Muscle of arm (tissue), 14 donors: Measurements from ENCODE around the gene RMDN3. TPM values are rescaled to one million over a fixed set of nuclear protein-coding genes. Genes with fewer than 3 reads are reported as not detected.

ENCODE experiments used
- DNase-seq: peaks from one replicate; pipeline ENCODE4 v3.0.0-alpha.2; 2013
- long read RNA-seq, 11 donors: transcript quantifications; one replicate each; lab custom pipeline, GENCODE V29; 2026
- polyA plus RNA-seq, 12 donors: library from polyadenylated mRNA; unstranded; fragments of 120-200 nt; gene quantifications; one replicate each; pipeline ENCODE4 v1.2.1, GENCODE V29; 2013; ENCODE audit not compliant: insufficient read length in 12 of 12

RMDN3 gene, protein sequence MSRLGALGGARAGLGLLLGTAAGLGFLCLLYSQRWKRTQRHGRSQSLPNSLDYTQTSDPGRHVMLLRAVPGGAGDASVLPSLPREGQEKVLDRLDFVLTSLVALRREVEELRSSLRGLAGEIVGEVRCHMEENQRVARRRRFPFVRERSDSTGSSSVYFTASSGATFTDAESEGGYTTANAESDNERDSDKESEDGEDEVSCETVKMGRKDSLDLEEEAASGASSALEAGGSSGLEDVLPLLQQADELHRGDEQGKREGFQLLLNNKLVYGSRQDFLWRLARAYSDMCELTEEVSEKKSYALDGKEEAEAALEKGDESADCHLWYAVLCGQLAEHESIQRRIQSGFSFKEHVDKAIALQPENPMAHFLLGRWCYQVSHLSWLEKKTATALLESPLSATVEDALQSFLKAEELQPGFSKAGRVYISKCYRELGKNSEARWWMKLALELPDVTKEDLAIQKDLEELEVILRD
- 10 to 100 TPM in 11 of 12 donors, not detected in 1; 17.9 to 60.1 (median 21.2) TPM for polyA plus RNA-seq
- long read RNA-seq, donor 1, transcript RMDN3-202 (13 exons, 2,251 nt): major isoform, 6 of 7 reads
- long read RNA-seq, donor 1, partial matches to known transcripts: 0 of 7 reads
- long read RNA-seq, donor 1, other reads (novel, unspliced or antisense): 0 of 7 reads
- long read RNA-seq, donor 2, transcript RMDN3-202 (13 exons, 2,251 nt): major isoform, 5 of 17 reads
- long read RNA-seq, donor 2, partial matches to known transcripts: 12 of 17 reads
- long read RNA-seq, donor 2, other reads (novel, unspliced or antisense): 0 of 17 reads
- long read RNA-seq, donor 3, transcript RMDN3-202 (13 exons, 2,251 nt): major isoform, 6 of 7 reads
- long read RNA-seq, donor 3, partial matches to known transcripts: 0 of 7 reads
- long read RNA-seq, donor 3, other reads (novel, unspliced or antisense): 0 of 7 reads
- long read RNA-seq, donor 4, partial matches to known transcripts: 0 of 3 reads
- long read RNA-seq, donor 4, other reads (novel, unspliced or antisense): 0 of 3 reads
- long read RNA-seq, donor 5, transcript RMDN3-202 (13 exons, 2,251 nt): major isoform, 6 of 9 reads
- long read RNA-seq, donor 5, partial matches to known transcripts: 0 of 9 reads
- long read RNA-seq, donor 5, other reads (novel, unspliced or antisense): 0 of 9 reads
- long read RNA-seq, donor 6, partial matches to known transcripts: 0 of 1 reads
- long read RNA-seq, donor 6, other reads (novel, unspliced or antisense): 0 of 1 reads
- long read RNA-seq, donor 7, partial matches to known transcripts: 0 of 1 reads
- long read RNA-seq, donor 7, other reads (novel, unspliced or antisense): 0 of 1 reads
- long read RNA-seq, donor 8, partial matches to known transcripts: 0 of 3 reads
- long read RNA-seq, donor 8, other reads (novel, unspliced or antisense): 0 of 3 reads
- long read RNA-seq, donor 9, partial matches to known transcripts: 0 of 3 reads
- long read RNA-seq, donor 9, other reads (novel, unspliced or antisense): 0 of 3 reads
- long read RNA-seq, donor 10, partial matches to known transcripts: 0 of 6 reads
- long read RNA-seq, donor 10, other reads (novel, unspliced or antisense): 0 of 6 reads
- long read RNA-seq, donor 11, partial matches to known transcripts: 0 of 4 reads
- long read RNA-seq, donor 11, other reads (novel, unspliced or antisense): 0 of 4 reads

DNA sequence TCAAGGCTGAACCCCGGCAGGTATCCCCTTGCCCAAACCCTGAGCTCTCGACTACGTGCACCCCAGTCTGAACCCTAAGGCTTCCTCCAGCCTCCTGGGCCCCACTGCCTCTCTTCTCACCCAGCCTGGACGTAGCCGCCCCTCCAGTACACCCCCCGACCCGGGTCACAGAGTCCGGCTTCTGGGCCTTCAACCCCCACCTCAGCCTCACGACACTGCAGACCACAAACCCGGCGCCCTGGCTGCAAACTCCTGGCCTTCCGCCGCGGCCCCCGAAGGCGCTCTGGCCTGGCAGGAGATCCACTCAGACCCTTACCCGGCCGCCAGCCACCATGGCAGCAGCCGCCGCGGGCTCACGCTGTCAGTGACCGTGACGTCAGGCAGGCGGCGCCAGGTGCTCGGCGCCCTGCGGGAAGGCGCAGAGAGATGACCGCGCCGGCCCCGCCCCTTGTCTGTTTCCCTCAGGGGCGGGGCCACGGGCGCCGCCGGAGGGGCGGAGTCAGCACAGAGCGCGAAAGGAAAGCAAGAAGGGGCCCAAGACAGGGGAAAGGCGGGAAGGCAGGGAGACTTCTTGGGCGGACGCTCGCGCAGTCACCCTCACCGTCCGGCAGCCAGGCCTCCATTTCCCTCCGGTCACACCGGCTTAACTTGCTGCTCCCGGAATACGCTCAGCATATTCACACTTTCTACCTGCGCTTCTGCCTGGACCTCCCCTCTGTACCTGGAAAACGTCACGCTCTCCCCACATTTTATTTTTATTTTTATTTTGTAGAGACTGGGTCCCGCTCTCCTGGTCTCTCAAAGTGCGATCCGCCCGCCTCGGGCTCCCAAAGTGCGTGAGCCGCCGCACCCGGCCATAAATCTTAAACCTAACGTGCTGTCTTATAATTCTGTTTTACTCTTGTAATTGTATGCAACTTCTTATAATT is at the start of gene RMDN3:
Gene RMDN3, minus strand, starts transcription at position 372 of the 929 bp plus-strand sequence. CDS start 471 bp downstream, outside the sequence.
- peak; percentile 98 for DNase-seq

DNA sequence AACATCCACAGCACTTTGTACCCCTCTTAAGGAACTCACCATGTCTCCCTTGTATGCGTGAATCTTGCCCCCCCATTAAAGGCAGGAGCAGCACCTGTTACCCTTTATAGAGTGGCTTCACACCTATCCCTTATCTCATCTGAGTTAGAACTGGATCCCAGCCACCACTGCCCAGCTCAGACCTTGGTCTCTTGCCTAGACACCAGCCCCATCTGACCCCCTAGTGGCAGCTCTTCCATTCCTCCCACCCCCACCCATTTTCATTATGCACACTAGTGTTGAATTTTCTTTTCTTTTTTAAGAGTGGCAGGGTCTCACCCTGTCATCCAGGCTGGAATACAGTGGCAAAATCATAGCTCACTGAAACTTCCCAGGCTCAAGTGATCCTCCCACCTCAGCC is 48.6 kb upstream of the RMDN3 start:
- no peak for DNase-seq

DNA sequence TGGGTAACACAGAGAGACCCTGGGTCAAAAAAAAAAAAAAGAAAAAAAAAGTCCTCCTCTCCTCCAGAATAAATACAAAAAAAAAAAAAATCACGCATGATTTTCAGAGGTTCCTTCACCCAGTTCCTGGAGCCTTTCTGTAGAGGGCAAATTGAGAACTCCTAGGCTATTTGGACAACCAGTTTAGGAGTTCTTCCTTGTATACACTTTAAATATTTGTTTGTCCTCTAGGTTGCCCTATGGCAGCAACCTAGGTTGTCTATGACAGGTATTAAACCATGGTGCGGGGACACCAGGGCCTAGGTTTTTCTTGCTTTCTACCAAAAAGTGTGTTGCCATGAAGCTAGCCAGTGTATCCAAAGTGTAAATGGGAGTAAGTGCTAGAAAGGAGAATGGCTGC is 48.0 kb upstream of the RMDN3 start:
- no peak for DNase-seq

DNA sequence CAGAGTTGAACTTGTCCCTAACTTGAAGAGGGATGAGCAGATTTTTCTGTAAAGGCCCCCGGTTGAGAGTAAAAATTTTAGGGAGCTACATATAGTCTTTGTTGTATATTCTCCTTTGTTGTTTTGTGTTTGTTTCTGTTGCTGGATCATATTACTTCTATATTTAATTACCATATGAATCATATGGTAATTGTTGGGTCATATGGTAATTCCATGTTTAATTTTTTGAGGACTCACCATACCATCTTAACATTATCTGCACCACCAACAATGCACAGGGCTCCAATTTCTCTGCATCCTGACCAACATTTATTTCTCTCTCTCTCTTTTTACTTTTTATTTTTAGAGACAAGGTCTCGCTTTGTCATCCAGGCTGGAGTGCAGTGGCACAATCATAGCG is 44.5 kb upstream of the RMDN3 start:
- DNase-seq: no peak

DNA sequence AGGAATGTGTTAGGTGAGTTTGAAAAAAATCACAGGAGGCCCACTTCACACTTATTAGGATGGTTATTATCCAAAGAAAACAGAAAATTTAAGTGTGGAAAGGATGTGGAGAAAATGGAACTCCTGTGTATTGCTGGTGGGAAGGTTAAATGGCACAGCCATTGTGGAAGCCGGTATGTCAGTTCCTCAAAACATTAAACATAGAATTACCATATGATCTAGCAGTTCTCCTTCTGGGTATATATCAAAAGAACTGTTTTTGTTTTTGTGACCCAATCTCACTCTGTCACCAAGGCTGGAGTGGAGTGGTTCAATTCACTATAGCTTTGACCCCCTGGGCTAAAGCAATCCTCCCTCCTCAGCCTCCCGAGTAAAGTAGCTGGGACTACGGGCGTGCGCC is 41.5 kb upstream of the RMDN3 start:
- no peak for DNase-seq

DNA sequence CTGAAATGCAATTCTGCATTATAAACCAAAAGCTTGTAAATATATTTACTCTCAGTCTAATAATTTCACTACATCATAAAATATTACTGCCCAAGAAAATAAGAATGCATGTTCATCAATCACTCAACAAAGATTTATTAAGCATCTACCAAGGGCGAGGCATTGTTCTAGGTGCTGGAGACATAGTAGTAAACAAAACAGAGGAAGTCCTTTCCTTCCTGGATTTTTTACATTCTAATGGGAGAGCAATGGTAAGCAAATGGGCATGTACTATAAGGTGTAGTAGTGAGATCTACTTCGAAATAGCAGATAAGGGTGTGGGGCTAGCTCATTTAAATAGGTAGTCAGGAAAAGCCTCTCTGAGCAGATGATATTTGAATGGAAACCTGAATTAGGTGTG is 41.0 kb upstream of the RMDN3 start:
- DNase-seq: no peak

DNA sequence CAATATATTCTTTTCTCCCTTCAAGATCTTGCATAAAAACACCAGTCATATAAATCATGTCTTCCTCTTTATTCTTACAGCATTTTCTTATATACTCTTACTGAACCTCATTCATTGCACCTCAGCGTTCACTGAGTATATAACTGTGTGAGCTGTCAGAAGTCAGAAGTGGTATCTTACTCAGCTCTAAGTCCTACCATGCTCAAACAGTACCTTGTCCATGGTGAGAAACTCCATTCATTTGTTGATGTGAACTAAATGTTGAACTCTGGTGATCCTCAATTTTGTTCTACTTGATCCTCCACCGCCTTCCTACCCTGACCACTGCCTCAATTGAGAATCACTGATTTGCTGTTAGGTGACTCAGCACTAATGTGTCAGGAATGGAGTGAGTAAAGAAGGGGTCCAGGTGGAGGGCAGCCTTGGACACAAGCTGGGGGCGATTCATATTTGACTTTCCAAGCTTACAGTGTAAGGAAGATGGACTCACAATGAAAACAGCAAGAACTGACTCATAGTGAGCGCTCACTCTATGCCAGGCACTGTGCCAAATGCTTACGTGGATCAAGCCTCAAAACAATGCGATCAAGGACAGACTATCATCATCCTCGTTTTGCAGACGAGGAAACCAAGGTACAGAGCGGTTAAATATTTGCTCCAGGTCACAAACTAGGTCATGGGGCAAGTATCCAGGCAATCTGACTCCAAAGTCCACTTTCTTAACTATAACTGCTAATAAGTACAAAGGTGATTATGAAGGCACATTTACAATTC is 38.3 kb upstream of the RMDN3 start:
- DNase-seq: no peak

DNA sequence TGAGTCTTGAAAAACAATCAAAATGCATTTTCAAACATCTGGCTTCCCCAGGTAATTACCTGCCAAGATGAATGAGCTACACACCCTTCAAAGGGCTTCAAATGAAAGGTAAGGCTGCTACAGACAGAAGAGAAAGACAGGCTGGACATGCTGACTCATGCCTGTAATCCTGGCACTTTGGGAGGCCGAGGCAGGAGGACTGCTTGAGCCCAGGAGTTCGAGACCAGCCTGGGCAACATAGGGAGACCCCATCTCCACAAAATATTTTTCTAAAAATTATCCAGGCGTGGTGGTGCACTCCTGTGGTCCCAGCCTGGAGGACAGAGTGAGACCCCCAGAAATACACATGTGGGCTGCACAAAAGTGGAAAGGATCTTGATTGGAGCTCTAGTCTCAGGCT is 37.3 kb upstream of the RMDN3 start:
- no peak for DNase-seq

DNA sequence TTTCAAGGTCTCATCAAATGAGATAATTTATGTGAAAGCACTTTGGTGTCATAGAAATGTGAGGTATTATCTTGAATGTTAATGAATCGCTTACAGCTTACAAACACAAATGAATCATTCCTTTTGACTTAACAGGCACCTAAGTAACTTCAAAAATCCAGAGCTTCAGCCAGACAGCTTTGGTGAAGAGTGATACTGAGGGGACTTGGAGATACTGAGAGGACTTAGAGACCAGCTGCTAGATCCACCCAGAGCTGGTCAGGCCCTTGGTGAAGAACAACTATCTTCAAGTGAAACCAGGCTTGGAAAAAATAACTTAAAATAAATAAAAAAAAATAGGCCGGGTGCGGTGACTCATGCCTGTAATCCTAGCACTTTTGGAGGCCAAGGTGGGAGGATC is 35.7 kb upstream of the RMDN3 start:
- DNase-seq: no peak

DNA sequence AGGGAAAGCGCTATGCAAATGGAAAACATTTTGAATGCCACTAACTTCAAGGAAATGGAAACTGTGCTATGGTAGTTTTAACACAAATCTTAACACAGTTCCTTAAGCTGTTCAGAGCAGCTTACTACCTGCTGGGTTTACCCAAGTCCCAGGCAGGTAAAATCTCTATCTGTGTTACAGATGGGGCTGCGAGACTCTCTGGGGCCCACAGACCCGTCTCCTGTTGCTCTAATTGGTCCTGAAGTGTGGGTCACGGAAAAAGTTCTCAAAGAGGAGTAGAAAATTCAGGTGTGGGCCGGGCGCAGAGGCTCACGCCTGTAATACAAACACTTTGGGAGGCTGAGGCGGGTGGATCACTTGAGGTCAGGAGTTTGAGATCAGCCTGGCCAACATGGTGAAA is 34.9 kb upstream of the RMDN3 start:
- DNase-seq: no peak

DNA sequence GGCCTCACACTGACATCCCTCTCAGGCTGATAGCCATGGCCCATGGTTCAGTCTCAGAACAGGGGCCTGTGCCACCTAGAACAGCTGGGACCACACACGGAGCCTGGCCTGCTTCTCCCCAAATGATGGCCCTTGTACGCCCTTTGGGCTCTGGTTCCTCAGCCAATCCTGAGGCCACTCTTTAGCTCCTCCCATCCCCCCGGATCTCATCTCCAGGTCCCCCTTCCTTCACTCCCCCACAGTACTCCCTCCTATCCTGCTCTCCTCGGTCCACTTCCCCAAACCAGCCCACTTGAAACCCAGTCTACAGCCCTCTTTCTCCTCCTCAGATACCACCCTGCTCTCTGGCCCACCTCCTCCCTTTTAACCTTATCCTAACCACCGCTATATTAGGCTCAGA is 34.1 kb upstream of the RMDN3 start:
- no peak for DNase-seq

DNA sequence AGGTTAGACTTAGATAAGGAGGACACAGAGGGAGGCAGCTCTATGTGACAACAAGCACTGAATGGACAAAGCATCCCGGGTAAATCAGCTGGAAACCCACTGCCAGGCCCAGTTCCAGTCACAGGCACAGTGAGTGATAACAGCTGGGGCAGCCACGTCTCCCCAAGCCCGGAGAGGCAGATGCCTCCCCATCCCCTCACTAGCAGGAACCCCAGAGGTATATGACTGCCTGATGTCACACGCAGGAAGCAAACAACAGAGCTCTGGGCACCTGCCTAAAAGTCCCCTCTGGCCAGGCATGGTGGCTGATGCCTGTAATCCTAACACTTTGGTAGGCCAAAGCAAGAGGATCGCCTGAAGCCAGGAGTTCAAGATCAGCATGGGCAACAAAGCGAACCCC is 32.9 kb upstream of the RMDN3 start:
- DNase-seq: no peak

DNA sequence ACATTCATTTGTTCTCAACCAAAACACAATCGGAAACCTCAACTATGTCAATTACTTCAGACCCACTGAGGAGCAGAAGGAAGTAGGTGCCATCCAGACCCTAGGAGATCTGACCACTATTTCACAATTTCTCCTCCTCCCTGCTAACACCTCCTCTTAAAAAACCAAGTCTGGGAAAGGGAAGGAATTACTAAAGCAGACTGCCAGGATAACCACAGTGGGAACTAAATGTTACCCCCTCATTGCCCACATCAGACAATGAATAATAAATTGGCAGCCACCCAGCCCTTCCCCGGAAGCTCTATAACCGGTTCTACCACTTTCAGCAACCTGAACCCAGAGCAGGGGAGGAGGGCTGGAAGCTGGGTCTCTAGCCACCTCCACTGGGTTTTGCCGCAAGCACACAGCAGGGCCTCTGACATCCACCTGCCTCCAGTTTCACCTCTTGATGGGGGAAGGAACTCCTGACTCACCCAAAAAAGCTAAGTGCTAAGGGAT is 32.3 kb upstream of the RMDN3 start:
- no peak for DNase-seq

DNA sequence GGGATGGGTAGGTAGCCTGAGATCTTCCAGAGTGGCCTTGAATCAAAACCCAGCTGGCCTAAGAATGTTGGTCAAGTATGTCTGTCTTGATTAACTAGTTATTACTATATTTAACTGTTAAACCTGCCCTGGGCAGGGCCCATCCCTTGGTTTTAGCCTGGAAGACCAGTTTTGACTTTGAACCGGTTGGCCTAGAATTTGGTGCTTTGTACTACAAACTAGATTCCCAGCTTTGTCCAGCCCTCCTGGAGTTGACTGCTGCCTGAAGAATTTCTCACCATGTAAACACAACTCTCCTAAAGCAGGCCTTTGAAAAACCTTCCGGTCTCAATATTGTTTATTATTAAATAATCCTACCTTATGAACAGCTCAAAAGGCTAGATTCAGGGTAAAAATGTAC is 30.8 kb upstream of the RMDN3 start:
- DNase-seq: no peak

DNA sequence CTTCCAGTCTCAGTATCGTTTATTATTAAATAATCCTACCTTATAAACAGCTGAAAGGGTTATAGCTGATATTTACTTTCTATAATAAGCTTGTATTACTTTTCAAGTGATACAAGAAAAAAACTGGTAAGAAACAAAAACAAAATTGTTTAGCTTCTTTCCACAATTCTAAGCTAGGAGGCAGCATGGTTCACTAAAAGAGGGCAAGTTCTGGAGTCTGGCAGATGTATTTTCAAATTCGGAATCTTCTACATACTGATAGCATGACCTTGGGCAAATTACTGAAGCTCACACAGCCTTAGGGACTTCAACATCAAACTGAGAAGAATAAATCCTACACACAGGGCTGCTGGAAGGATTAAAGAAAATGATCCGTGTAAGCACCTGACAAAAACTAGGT is 30.1 kb upstream of the RMDN3 start:
- no peak for DNase-seq

DNA sequence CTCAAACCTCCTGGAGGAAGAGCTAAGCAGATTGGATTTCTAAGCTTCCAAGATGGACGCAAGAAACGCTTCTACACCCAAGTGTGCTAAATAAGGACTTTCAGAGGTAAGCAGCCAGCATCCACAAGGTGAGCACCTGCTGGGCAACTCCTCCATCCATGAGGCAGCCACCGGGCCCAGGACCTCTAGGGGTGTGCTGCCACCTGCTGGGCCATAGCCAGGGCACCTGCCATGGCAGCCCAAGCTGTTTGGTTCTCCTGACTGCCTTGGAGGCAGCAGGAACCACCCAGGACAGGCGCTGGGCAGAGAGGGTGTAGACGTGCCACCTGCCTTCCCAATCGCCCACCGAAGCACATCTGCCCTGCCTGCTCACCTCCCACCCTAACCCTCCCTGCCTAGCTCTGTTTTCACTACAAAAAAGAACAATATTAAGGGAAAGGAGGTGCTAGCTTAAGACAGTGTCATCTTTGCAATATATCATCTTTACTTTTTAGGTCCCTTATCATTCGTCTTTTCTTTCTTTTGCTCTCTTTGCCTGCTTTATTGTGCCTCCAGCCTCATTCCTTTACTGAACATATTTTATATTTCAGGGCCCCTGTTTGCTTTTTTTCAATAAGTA is 27.7 kb upstream of the RMDN3 start:
- no peak for DNase-seq

DNA sequence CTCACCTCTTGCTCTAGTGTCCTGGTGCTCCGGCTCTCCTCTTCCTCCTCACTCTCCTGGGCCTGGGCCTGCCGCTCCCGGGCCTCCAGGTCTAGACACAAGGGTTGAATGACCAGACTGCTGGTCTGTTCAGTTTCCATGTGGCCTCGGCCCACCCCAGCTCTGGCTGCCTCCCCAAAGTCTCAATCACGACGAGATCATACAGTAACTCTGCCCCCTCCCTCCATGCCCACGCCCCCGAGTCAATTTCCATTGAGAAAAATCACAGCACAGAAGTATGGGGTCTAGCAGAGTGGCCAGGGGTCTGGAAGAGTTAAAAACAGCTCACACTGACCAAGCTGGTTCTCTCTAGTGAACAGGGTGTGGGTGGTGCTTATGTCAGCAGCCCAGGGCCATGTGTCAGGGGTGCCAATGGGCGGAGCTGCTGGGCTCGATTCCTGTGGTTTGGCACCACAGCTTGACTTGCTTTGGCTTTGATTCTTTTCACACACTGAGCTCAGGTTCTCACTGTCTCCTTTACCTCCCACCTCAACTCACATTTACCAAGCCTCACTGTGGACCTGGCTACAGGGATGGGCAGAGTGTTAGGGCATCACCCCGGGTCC is 21.6 kb upstream of the RMDN3 start:
- no peak for DNase-seq
